Stimulated activated naive B cell treated with anti-CD40 and anti-IgM and Interleukin-4, amounts not matched to agents 10 μg/mL and 1 μg/mL and 100 μg/mL, for 72 hours (primary cell): ENCODE results near the gene TCEAL8.

ENCODE experiments used
- ATAC-seq, 2 donors: fragments of 150-1000 bp; cut with Tn5 transposase; replicated peaks; 2 replicates each; pipeline ENCODE4 v1.10.0; 2021; ENCODE audit warnings: moderate library complexity in 1 of 2
- DNase-seq: peaks from one replicate; pipeline ENCODE4 v3.0.0; 2021
- H3K27ac Mint-ChIP-seq: one replicate; pipeline ENCODE4 v1.8.0; 2022; ENCODE audit warnings: mild to moderate bottlenecking, mixed read lengths
- H3K27me3 Mint-ChIP-seq, 2 donors: one replicate each; pipeline ENCODE4 v1.8.0; 2022; ENCODE audit warnings: mixed read lengths in 2 of 2
- H3K36me3 Mint-ChIP-seq, 2 donors: one replicate each; pipeline ENCODE4 v1.8.0; 2022; ENCODE audit warnings: mixed read lengths in 2 of 2, mild to moderate bottlenecking in 1 of 2
- H3K4me1 Mint-ChIP-seq, 2 donors: one replicate each; pipeline ENCODE4 v1.8.0; 2022; ENCODE audit warnings: mixed read lengths in 2 of 2, mild to moderate bottlenecking in 1 of 2
- H3K4me3 Mint-ChIP-seq, 2 donors: one replicate each; pipeline ENCODE4 v1.8.0; 2022; ENCODE audit warnings: mild to moderate bottlenecking in 2 of 2, mixed read lengths in 2 of 2, moderate library complexity in 1 of 2
- H3K9me3 Mint-ChIP-seq, 2 donors: one replicate each; pipeline ENCODE4 v1.8.0; 2022; ENCODE audit warnings: mixed read lengths in 2 of 2, mild to moderate bottlenecking in 1 of 2

The TCEAL8 gene

GRCh38 chrX:103254921-103255493 lies at the start of gene TCEAL8:
TSS of gene TCEAL8 (minus strand) at chrX:103255155. CDS start at chrX:103253979, 1,176 bp downstream.
- H3K4me3 Mint-ChIP-seq: peak within 1 kb of the TSS; percentile 91 to 96

GRCh38 chrX:103304705-103305104 lies 49.8 kb upstream of the TCEAL8 start:
- Mint-ChIP-seq H3K9me3 (no peaks in the 10 kb centered on the region), H3K27ac (no peak overlapping the region), H3K27me3 (peaks cover 4 to 5% of the 10 kb centered on the region in 2 donors), H3K36me3 (no peaks in the 10 kb centered on the region), H3K4me3 (no peak overlapping the region), H3K4me1 (no peaks in the 10 kb centered on the region)
- no peak for ATAC-seq
- DNase-seq: no peak

More at GRCh38 chrX:103254921-103255493, at the start of gene TCEAL8:
- Mint-ChIP-seq H3K36me3 (peaks cover 2 to 11% of the 10 kb centered on the region in 2 donors), H3K27me3 (no peaks in the 10 kb centered on the region), H3K4me1 (peaks cover 6 to 9% of the 10 kb centered on the region in 2 donors), H3K27ac (peak within 1 kb of the TSS; percentile 94), H3K9me3 (no peaks in the 10 kb centered on the region)
- ATAC-seq (peak; percentile 95 to 96), DNase-seq (peak; percentile 32)

GRCh38 chrX:103293118-103293517 lies 38.2 kb upstream of the TCEAL8 start:
- H3K9me3 Mint-ChIP-seq: peaks cover 0 to 5% of the 10 kb centered on the region in 2 donors
- H3K27ac Mint-ChIP-seq: no peak overlapping the region
- H3K4me1 Mint-ChIP-seq: no peaks in the 10 kb centered on the region
- ATAC-seq (no peak), DNase-seq (no peak)
- H3K27me3 Mint-ChIP-seq: peaks cover 9 to 16% of the 10 kb centered on the region in 2 donors
- no peaks in the 10 kb centered on the region for H3K36me3 Mint-ChIP-seq
- no peak overlapping the region for H3K4me3 Mint-ChIP-seq

GRCh38 chrX:103279624-103280023 lies 24.7 kb upstream of the TCEAL8 start:
- ATAC-seq: no peak
- no peak for DNase-seq
- peaks cover 3 to 14% of the 10 kb centered on the region in 2 donors for H3K4me1 Mint-ChIP-seq
- H3K27me3 Mint-ChIP-seq: peaks cover 31 to 48% of the 10 kb centered on the region in 2 donors
- H3K36me3 Mint-ChIP-seq: peaks cover 0 to 2% of the 10 kb centered on the region in 2 donors
- H3K9me3 Mint-ChIP-seq: peaks cover 0 to 1% of the 10 kb centered on the region in 2 donors
- no peak overlapping the region for H3K27ac Mint-ChIP-seq
- no peak overlapping the region for H3K4me3 Mint-ChIP-seq

- ATAC-seq (peak; percentile 34 to 41), DNase-seq (no peak)
- Mint-ChIP-seq H3K27me3 (peaks cover 44% of the 10 kb centered on the region in 2 donors), H3K36me3 (peaks cover 0 to 2% of the 10 kb centered on the region in 2 donors), H3K4me1 (peaks cover 3 to 14% of the 10 kb centered on the region in 2 donors), H3K9me3 (no peaks in the 10 kb centered on the region), H3K4me3 (peak within 1 kb of the TSS; percentile 71 to 77), H3K27ac (no peak within 1 kb of the TSS)
Measured at GRCh38 chrX:103276581-103277002, 21.6 kb upstream of the TCEAL8 start, which contains the start of gene TCEAL5. TSS of gene TCEAL5 (minus strand) at chrX:103276750. CDS start at chrX:103274563, 2,187 bp downstream.

- DNase-seq: no peak
- H3K4me3 Mint-ChIP-seq: peak overlapping the region; percentile 71 to 77
- no peaks in the 10 kb centered on the region for H3K9me3 Mint-ChIP-seq
- no peak overlapping the region for H3K27ac Mint-ChIP-seq
- H3K4me1 Mint-ChIP-seq: peaks cover 3 to 14% of the 10 kb centered on the region in 2 donors
- H3K27me3 Mint-ChIP-seq: peaks cover 44 to 49% of the 10 kb centered on the region in 2 donors
- peaks cover 0 to 2% of the 10 kb centered on the region in 2 donors for H3K36me3 Mint-ChIP-seq
- no peak for ATAC-seq
Measured at GRCh38 chrX:103275947-103276567, 21.1 kb upstream of the TCEAL8 start.

- DNase-seq (no peak), ATAC-seq (no peak)
- H3K36me3 Mint-ChIP-seq: peaks cover 0 to 2% of the 10 kb centered on the region in 2 donors
- H3K4me1 Mint-ChIP-seq: peaks cover 3 to 14% of the 10 kb centered on the region in 2 donors
- H3K9me3 Mint-ChIP-seq: no peaks in the 10 kb centered on the region
- H3K4me3 Mint-ChIP-seq: no peak overlapping the region
- H3K27me3 Mint-ChIP-seq: peaks cover 40 to 53% of the 10 kb centered on the region in 2 donors
- H3K27ac Mint-ChIP-seq: no peak overlapping the region
Measured at GRCh38 chrX:103274284-103274683, 19.3 kb upstream of the TCEAL8 start.

GRCh38 chrX:103258275-103258674 lies 3.3 kb upstream of the TCEAL8 start:
- Mint-ChIP-seq H3K4me3 (no peak overlapping the region), H3K27me3 (peaks cover 6% of the 10 kb centered on the region in 2 donors), H3K36me3 (peaks cover 2 to 11% of the 10 kb centered on the region in 2 donors), H3K9me3 (peaks cover 0 to 2% of the 10 kb centered on the region in 2 donors), H3K4me1 (peaks cover 6 to 9% of the 10 kb centered on the region in 2 donors), H3K27ac (no peak overlapping the region)
- no peak for DNase-seq
- ATAC-seq: no peak

GRCh38 chrX:103256651-103257050 lies 1.7 kb upstream of the TCEAL8 start:
- ATAC-seq (no peak), DNase-seq (no peak)
- Mint-ChIP-seq H3K27ac (no peak overlapping the region), H3K36me3 (peaks cover 2 to 11% of the 10 kb centered on the region in 2 donors), H3K27me3 (no peaks in the 10 kb centered on the region), H3K9me3 (no peaks in the 10 kb centered on the region), H3K4me3 (no peak overlapping the region), H3K4me1 (peaks cover 6 to 9% of the 10 kb centered on the region in 2 donors)

GRCh38 chrX:103254171-103254824 lies 657 bp downstream of the TCEAL8 start:
- H3K36me3 Mint-ChIP-seq: peaks cover 2 to 11% of the 10 kb centered on the region in 2 donors

GRCh38 chrX:103253608-103254007 lies 1.3 kb downstream of the TCEAL8 start:
- no peak overlapping the region for H3K27ac Mint-ChIP-seq
- H3K4me3 Mint-ChIP-seq: peak overlapping the region; percentile 47 to 96
- no peaks in the 10 kb centered on the region for H3K9me3 Mint-ChIP-seq
- no peaks in the 10 kb centered on the region for H3K27me3 Mint-ChIP-seq
- no peak for DNase-seq
- H3K36me3 Mint-ChIP-seq: peaks cover 2 to 11% of the 10 kb centered on the region in 2 donors
- peaks cover 6 to 9% of the 10 kb centered on the region in 2 donors for H3K4me1 Mint-ChIP-seq
- no peak for ATAC-seq

More at GRCh38 chrX:103254171-103254824, 657 bp downstream of the TCEAL8 start:
- DNase-seq (peak; percentile 22), ATAC-seq (peak; percentile 57 to 66)
- Mint-ChIP-seq H3K27me3 (no peaks in the 10 kb centered on the region), H3K9me3 (no peaks in the 10 kb centered on the region), H3K27ac (peak overlapping the region; percentile 94), H3K4me3 (peak overlapping the region; percentile 91 to 96), H3K4me1 (peaks cover 6 to 9% of the 10 kb centered on the region in 2 donors)

- Mint-ChIP-seq H3K27me3 (peaks cover 0 to 5% of the 10 kb centered on the region in 2 donors), H3K9me3 (no peaks in the 10 kb centered on the region), H3K27ac (no peak overlapping the region), H3K36me3 (peaks cover 2 to 11% of the 10 kb centered on the region in 2 donors), H3K4me1 (peaks cover 6 to 9% of the 10 kb centered on the region in 2 donors), H3K4me3 (no peak overlapping the region)
- no peak for DNase-seq
- no peak for ATAC-seq
Measured at GRCh38 chrX:103250977-103251376, 4.0 kb downstream of the TCEAL8 start.

GRCh38 chrX:103249805-103250204 lies 5.2 kb downstream of the TCEAL8 start:
- H3K4me1 Mint-ChIP-seq: peaks cover 6 to 9% of the 10 kb centered on the region in 2 donors
- ATAC-seq (no peak), DNase-seq (no peak)
- peaks cover 0 to 12% of the 10 kb centered on the region in 2 donors for H3K27me3 Mint-ChIP-seq
- H3K4me3 Mint-ChIP-seq: no peak overlapping the region
- H3K9me3 Mint-ChIP-seq: no peaks in the 10 kb centered on the region
- H3K27ac Mint-ChIP-seq: no peak overlapping the region
- peaks cover 2 to 8% of the 10 kb centered on the region in 2 donors for H3K36me3 Mint-ChIP-seq

GRCh38 chrX:103248553-103248952 lies 6.4 kb downstream of the TCEAL8 start:
- no peak for ATAC-seq
- DNase-seq: no peak
- H3K4me1 Mint-ChIP-seq: peaks cover under 1% of the 10 kb centered on the region in 2 donors
- no peaks in the 10 kb centered on the region for H3K36me3 Mint-ChIP-seq
- no peaks in the 10 kb centered on the region for H3K9me3 Mint-ChIP-seq
- H3K27ac Mint-ChIP-seq: no peak overlapping the region
- H3K27me3 Mint-ChIP-seq: peaks cover 0 to 12% of the 10 kb centered on the region in 2 donors
- no peak overlapping the region for H3K4me3 Mint-ChIP-seq
